ENCODE data around the gene HEPN1. TPM values are rescaled to one million over a fixed set of nuclear protein-coding genes. Genes with fewer than 3 reads are reported as not detected.
A peak's percentile ranks its signal among the peaks of the same experiment; 100 is the strongest.

HEPN1 gene
- total RNA-seq, 1 experiment from 2014 or later = not detected

DNA sequence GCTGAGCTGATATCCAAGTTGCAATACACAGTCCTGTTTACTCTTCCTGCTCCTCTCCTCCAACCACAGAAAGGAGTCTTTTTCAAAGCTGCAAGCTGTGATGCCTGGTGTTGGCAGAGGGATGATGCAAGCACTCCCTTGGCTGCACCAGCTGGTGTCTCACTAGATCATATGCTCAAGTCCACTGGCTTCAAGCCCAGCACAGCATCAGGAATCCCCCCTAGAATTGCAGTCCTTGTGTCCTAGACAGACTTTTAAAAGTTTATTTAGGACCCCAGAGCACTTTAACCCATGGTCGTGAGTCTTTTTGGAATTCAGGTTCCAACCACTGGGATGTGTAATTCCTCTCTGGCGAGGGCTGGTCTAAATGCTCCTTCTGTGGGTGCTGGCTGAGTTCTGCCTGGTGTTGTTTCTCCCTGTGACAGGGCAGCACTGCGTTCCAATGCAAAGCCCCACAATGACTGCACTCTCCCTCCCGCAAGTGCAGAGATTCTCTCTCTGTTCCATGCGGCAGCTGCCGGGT is 1.9 kb upstream of the HEPN1 start:
- Mint-ChIP-seq H3K36me3 (peaks cover 3% of the 10 kb centered on the region; the same call in 1 of the 2 replicates), H3K27ac (no peak overlapping the region), H3K4me3 (no peak overlapping the region), H3K27me3 (ENCODE audit: low read depth) (peaks cover 72% of the 10 kb centered on the region), H3K9me3 (peaks cover 26% of the 10 kb centered on the region), H3K4me1 (no peaks in the 10 kb centered on the region)
- POLR2A ChIA-PET = no interaction called here
- TF ChIP-seq PRRX2 (CRISPR knock-in tag; IDR thresholded peaks at IDR 0.05) = no peak
- TF ChIP-seq, protein P1, sequence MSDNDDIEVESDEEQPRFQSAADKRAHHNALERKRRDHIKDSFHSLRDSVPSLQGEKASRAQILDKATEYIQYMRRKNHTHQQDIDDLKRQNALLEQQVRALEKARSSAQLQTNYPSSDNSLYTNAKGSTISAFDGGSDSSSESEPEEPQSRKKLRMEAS (CRISPR knock-in tag; IDR thresholded peaks at IDR 0.05) = 0 out of 2 replicates have a peak, but pooled peaks have one; percentile 14
- peak; percentile 92 for TF ChIP-seq GABPB1 (CRISPR knock-in tag; IDR thresholded peaks at IDR 0.05)
- TF ChIP-seq, protein P2, sequence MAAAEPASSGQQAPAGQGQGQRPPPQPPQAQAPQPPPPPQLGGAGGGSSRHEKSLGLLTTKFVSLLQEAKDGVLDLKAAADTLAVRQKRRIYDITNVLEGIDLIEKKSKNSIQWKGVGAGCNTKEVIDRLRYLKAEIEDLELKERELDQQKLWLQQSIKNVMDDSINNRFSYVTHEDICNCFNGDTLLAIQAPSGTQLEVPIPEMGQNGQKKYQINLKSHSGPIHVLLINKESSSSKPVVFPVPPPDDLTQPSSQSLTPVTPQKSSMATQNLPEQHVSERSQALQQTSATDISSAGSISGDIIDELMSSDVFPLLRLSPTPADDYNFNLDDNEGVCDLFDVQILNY (CRISPR knock-in tag; IDR thresholded peaks at IDR 0.05) = no peak
- no peak for ATAC-seq
- CTCF ChIA-PET = interaction anchor here (0.8 kb wide), 1 partner anchor 50 kb away, joined by 3 read pairs; no protein-coding TSS in a partner anchor
- no peak for DNase-seq (ENCODE audit: low spot score)

DNA sequence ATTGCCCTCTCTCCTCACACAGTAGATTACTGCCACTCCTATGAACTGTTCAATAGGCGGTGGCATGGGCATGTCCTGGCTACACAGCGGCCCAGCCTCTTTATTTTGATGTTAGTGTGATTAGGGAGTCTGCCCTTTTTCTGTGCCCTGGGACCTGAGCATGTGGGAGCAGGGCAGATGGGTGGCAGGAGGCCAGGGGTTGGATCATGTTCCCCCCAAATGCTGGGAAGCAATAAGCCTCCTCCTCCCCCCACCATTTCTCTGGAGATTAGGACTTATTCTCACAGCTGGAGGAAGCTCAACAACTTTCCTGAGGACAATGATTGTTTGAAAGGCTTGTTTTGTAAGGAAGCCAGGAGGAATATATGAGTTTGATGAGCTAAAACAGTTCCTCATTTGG is 848 bp downstream of the HEPN1 start:
- no peak for TF ChIP-seq SOX15 (CRISPR knock-in tag; IDR thresholded peaks at IDR 0.05)
- TF ChIP-seq, protein P3, sequence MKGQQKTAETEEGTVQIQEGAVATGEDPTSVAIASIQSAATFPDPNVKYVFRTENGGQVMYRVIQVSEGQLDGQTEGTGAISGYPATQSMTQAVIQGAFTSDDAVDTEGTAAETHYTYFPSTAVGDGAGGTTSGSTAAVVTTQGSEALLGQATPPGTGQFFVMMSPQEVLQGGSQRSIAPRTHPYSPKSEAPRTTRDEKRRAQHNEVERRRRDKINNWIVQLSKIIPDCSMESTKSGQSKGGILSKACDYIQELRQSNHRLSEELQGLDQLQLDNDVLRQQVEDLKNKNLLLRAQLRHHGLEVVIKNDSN (CRISPR knock-in tag; IDR thresholded peaks at IDR 0.05) = no peak
- no peak for TF ChIP-seq JAZF1 (CRISPR knock-in tag; IDR thresholded peaks at IDR 0.05)
- TF ChIP-seq, protein P4, sequence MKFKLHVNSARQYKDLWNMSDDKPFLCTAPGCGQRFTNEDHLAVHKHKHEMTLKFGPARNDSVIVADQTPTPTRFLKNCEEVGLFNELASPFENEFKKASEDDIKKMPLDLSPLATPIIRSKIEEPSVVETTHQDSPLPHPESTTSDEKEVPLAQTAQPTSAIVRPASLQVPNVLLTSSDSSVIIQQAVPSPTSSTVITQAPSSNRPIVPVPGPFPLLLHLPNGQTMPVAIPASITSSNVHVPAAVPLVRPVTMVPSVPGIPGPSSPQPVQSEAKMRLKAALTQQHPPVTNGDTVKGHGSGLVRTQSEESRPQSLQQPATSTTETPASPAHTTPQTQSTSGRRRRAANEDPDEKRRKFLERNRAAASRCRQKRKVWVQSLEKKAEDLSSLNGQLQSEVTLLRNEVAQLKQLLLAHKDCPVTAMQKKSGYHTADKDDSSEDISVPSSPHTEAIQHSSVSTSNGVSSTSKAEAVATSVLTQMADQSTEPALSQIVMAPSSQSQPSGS (CRISPR knock-in tag; IDR thresholded peaks at IDR 0.05; ENCODE audit: borderline replicate concordance, low read depth) = no peak
- no peak for TF ChIP-seq SP1 (CRISPR knock-in tag; conservative IDR thresholded peaks at IDR 0.05)
- TF ChIP-seq, protein P1 (CRISPR knock-in tag; IDR thresholded peaks at IDR 0.05) = no peak
- no peak for TF ChIP-seq SMAD3 (CRISPR knock-in tag; IDR thresholded peaks at IDR 0.05; ENCODE audit: borderline replicate concordance)
- TF ChIP-seq, protein P5, sequence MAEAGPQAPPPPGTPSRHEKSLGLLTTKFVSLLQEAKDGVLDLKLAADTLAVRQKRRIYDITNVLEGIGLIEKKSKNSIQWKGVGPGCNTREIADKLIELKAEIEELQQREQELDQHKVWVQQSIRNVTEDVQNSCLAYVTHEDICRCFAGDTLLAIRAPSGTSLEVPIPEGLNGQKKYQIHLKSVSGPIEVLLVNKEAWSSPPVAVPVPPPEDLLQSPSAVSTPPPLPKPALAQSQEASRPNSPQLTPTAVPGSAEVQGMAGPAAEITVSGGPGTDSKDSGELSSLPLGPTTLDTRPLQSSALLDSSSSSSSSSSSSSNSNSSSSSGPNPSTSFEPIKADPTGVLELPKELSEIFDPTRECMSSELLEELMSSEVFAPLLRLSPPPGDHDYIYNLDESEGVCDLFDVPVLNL (CRISPR knock-in tag; IDR thresholded peaks at IDR 0.05; ENCODE audit: borderline replicate concordance, low read depth) = no peak
- no peak for TF ChIP-seq TCF7 (CRISPR knock-in tag; IDR thresholded peaks at IDR 0.05; ENCODE audit: low read depth)
- TF ChIP-seq, protein P6, sequence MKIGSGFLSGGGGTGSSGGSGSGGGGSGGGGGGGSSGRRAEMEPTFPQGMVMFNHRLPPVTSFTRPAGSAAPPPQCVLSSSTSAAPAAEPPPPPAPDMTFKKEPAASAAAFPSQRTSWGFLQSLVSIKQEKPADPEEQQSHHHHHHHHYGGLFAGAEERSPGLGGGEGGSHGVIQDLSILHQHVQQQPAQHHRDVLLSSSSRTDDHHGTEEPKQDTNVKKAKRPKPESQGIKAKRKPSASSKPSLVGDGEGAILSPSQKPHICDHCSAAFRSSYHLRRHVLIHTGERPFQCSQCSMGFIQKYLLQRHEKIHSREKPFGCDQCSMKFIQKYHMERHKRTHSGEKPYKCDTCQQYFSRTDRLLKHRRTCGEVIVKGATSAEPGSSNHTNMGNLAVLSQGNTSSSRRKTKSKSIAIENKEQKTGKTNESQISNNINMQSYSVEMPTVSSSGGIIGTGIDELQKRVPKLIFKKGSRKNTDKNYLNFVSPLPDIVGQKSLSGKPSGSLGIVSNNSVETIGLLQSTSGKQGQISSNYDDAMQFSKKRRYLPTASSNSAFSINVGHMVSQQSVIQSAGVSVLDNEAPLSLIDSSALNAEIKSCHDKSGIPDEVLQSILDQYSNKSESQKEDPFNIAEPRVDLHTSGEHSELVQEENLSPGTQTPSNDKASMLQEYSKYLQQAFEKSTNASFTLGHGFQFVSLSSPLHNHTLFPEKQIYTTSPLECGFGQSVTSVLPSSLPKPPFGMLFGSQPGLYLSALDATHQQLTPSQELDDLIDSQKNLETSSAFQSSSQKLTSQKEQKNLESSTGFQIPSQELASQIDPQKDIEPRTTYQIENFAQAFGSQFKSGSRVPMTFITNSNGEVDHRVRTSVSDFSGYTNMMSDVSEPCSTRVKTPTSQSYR (CRISPR knock-in tag; IDR thresholded peaks at IDR 0.05) = no peak
- TF ChIP-seq RELA (CRISPR knock-in tag; IDR thresholded peaks at IDR 0.05; ENCODE audit: borderline replicate concordance) = no peak
- Mint-ChIP-seq H3K9me3 (peaks cover 8% of the 10 kb centered on the region), H3K36me3 (no peaks in the 10 kb centered on the region; the same call in 1 of the 2 replicates), H3K4me1 (no peaks in the 10 kb centered on the region), H3K27ac (no peak overlapping the region), H3K27me3 (ENCODE audit: low read depth) (peaks cover 92% of the 10 kb centered on the region), H3K4me3 (no peak overlapping the region)
- POLR2A ChIA-PET = interaction anchor here (2.4 kb wide), 1 partner anchor 44 kb away, joined by 7 read pairs; no protein-coding TSS in a partner anchor
- CTCF ChIA-PET = interaction anchor here (0.6 to 2.1 kb wide), 7 partner anchors 15 to 509 kb away, joined by 3 to 11 read pairs (median 4); partner anchors contain the start of gene HEPACAM
- ATAC-seq (no peak), DNase-seq (ENCODE audit: low spot score) (no peak)
